HG03095 (cell line): ENCODE results near the gene FGF3.
"Not testable (repeated sequence)": the region's sequence is repeated elsewhere in the genome, so short reads cannot be mapped to it uniquely, and the experiment has no call there.

Experiments
- ATAC-seq: cut with Tn5 transposase; IDR thresholded peaks from one replicate; pipeline ENCODE4 v1.9.1; 2021; ENCODE audit warnings: moderate library complexity; ENCODE audit not compliant: unreplicated experiment

The FGF3 gene

GRCh38 chr11:69773626-69774353 lies 45.4 kb downstream of the FGF3 start:
- ATAC-seq: no peak

GRCh38 chr11:69771466-69771865 lies 47.8 kb downstream of the FGF3 start:
- no peak for ATAC-seq

- no peak for ATAC-seq
Observed at GRCh38 chr11:69770540-69770939, 48.7 kb downstream of the FGF3 start.

GRCh38 chr11:69765498-69765995 lies 53.7 kb downstream of the FGF3 start:
- no peak for ATAC-seq

- ATAC-seq: not testable (repeated sequence)
Observed at GRCh38 chr11:69764918-69765317, 54.3 kb downstream of the FGF3 start.

- ATAC-seq: no peak
Observed at GRCh38 chr11:69760319-69760718, 58.9 kb downstream of the FGF3 start.
